Retina (tissue), 1 donor: Measurements from ENCODE around the gene SDC4.

ENCODE experiments used
- DNase-seq: peaks from one replicate; pipeline ENCODE4 v3.0.0-alpha.2; 2016

SDC4 gene

GRCh38 chr20:45342855-45343531 is 5.2 kb downstream of the SDC4 start:
- DNase-seq, result no peak

GRCh38 chr20:45341939-45342854 is 6.0 kb downstream of the SDC4 start:
- DNase-seq, result peak; percentile 47

- no peak for DNase-seq
Observed at GRCh38 chr20:45341579-45341938, 6.7 kb downstream of the SDC4 start.

- DNase-seq, result no peak
Observed at GRCh38 chr20:45340951-45341350, 7.3 kb downstream of the SDC4 start.

GRCh38 chr20:45340236-45340847 is 7.9 kb downstream of the SDC4 start:
- DNase-seq, result no peak

GRCh38 chr20:45339799-45340198 is 8.4 kb downstream of the SDC4 start:
- no peak for DNase-seq

- DNase-seq, result no peak
Observed at GRCh38 chr20:45339084-45339483, 9.1 kb downstream of the SDC4 start.

GRCh38 chr20:45338121-45339030 is 9.8 kb downstream of the SDC4 start:
- DNase-seq, result no peak

- no peak for DNase-seq
Observed at GRCh38 chr20:45337367-45338120, 10.7 kb downstream of the SDC4 start.

- DNase-seq, result no peak
Observed at GRCh38 chr20:45336530-45337366, 11.5 kb downstream of the SDC4 start.

GRCh38 chr20:45330476-45330875 is 17.7 kb downstream of the SDC4 start:
- no peak for DNase-seq

GRCh38 chr20:45329497-45330319 is 18.5 kb downstream of the SDC4 start:
- DNase-seq, result no peak

GRCh38 chr20:45328451-45328850 is 19.8 kb downstream of the SDC4 start:
- DNase-seq, result no peak

GRCh38 chr20:45325371-45325770 is 22.9 kb downstream of the SDC4 start:
- DNase-seq, result no peak

GRCh38 chr20:45323731-45324130 is 24.5 kb downstream of the SDC4 start:
- DNase-seq, result no peak

GRCh38 chr20:45322952-45323383 is 25.3 kb downstream of the SDC4 start:
- DNase-seq, result no peak

GRCh38 chr20:45320948-45321595 is 27.2 kb downstream of the SDC4 start:
- DNase-seq, result no peak

- DNase-seq, result no peak
Observed at GRCh38 chr20:45318948-45319347, 29.3 kb downstream of the SDC4 start.

- no peak for DNase-seq
Observed at GRCh38 chr20:45318386-45318939, 29.8 kb downstream of the SDC4 start.
